HCT116 (cell line): ENCODE data around the gene CDKN2A. TPM values are rescaled to one million over a fixed set of nuclear protein-coding genes. Genes with fewer than 3 reads are reported as not detected.

Experiments
- ATAC-seq: fragments of 200-7000 bp; cut with Tn5 transposase; 2 replicates; pipeline ENCODE4 v1.9.1; 2020; ENCODE audit warnings: mild to moderate bottlenecking, moderate library complexity
- BruUV-seq: library from RNA; stranded (reverse); fragments of 400-500 nt; replicated peaks from 2 replicates; lab custom pipeline; 2021; lab: Mats Ljungman, UMichigan
- CTCF ChIA-PET: fragments of 300-600 bp; sonication (Branson Sonifier 250); formaldehyde crosslinking; loops from one replicate; lab custom pipeline; 2021; ENCODE audit warnings: antibody characterized with exemption; lab: Charles Lee
- POLR2A ChIA-PET: fragments of 300-600, 350-600 bp; sonication (Branson Sonifier 250); formaldehyde crosslinking; loops from one replicate; lab custom pipeline; 2021; ENCODE audit warnings: antibody characterized with exemption; lab: Charles Lee
- RAD21 ChIA-PET, 2 experiments: fragments of 300-600 bp; sonication (Branson Sonifier 250); formaldehyde crosslinking; loops; one replicate each; lab custom pipeline; 2023; ENCODE audit warnings: low total read pairs in 2 of 2; ENCODE audit not compliant: uncharacterized antibody in 2 of 2, unreplicated experiment in 2 of 2, low non-redundant PET in 1 of 2; lab: Charles Lee
- DNase-seq: peaks from one replicate; pipeline ENCODE4 v3.0.0-alpha.2; 2010; ENCODE audit warnings: low read depth, low spot score
- H2AFZ ChIP-seq: fragments of 200-600 bp; shearing (Covaris generic), sonication (generic); 2 replicates; pipeline ENCODE4 v1.6.1; 2017; ENCODE audit warnings: low read depth, mixed run types, mixed read lengths, antibody characterized with exemption, low read length; ENCODE audit not compliant: poor library complexity, severe bottlenecking
- H3K27ac ChIP-seq: 2 replicates; pipeline ENCODE4 v1.5.1; 2012; ENCODE audit warnings: low read depth, low read length
- H3K27me3 ChIP-seq: fragments of 200-600 bp; sonication (generic); 2 replicates; pipeline ENCODE4 v1.6.1; 2016; ENCODE audit warnings: mixed run types, low read length, mixed read lengths; ENCODE audit not compliant: insufficient read depth
- H3K36me3 ChIP-seq, 2 experiments: fragments of 200-500 bp in 1 of 2; fragments of 200-600 bp in 1 of 2; sonication (Bioruptor generic) in 1 of 2; sonication (generic) in 1 of 2; 2 replicates each; pipeline versions ENCODE4 v1.5.1 to v1.6.1; 2014 to 2016; ENCODE audit warnings: low read length in 2 of 2, inconsistent platforms in 1 of 2, mixed read lengths in 1 of 2, mixed run types in 1 of 2; ENCODE audit not compliant: insufficient read depth in 2 of 2, control insufficient read depth in 1 of 2
- H3K4me1 ChIP-seq, 2 experiments: fragments of 200-600 bp in 1 of 2; sonication (generic) in 1 of 2; 2 replicates each; pipeline versions ENCODE4 v1.5.1 to v1.6.1; 2012 to 2017; ENCODE audit warnings: low read length in 2 of 2, inconsistent platforms in 1 of 2, mild to moderate bottlenecking in 1 of 2, mixed read lengths in 1 of 2, mixed run types in 1 of 2, moderate library complexity in 1 of 2; ENCODE audit not compliant: insufficient read depth in 2 of 2, control insufficient read depth in 1 of 2
- H3K4me2 ChIP-seq: fragments of 200-600 bp; sonication (generic); 2 replicates; pipeline ENCODE4 v1.6.1; 2017; ENCODE audit warnings: mixed run types, low read length, mixed read lengths
- H3K4me3 ChIP-seq, 2 experiments: fragments of 200-600 bp in 1 of 2; sonication (generic) in 1 of 2; replicated peaks in 1 of 2; 2 replicates each; pipeline ENCODE4 v1.5.1; 2011 to 2016; ENCODE audit warnings: low read length in 2 of 2, control low read depth in 1 of 2, low read depth in 1 of 2, mild to moderate bottlenecking in 1 of 2, mixed read lengths in 1 of 2, mixed run types in 1 of 2
- H3K79me2 ChIP-seq: fragments of 200-600 bp; sonication (generic); 2 replicates; pipeline ENCODE4 v1.6.1; 2017; ENCODE audit warnings: mild to moderate bottlenecking, mixed run types, low read length, moderate library complexity, mixed read lengths; ENCODE audit not compliant: insufficient read depth
- H3K9ac ChIP-seq: fragments of 200-600 bp; sonication (generic); 2 replicates; pipeline ENCODE4 v1.6.1; 2016; ENCODE audit warnings: low read length, mixed read lengths
- H3K9me2 ChIP-seq: fragments of 200-600 bp; sonication (generic), shearing (Covaris generic); 2 replicates; pipeline ENCODE4 v1.6.1; 2017; ENCODE audit warnings: mixed run types, mild to moderate bottlenecking, moderate library complexity; ENCODE audit not compliant: insufficient read depth
- H3K9me3 ChIP-seq, 2 experiments: fragments of 200-500 bp in 1 of 2; fragments of 200-600 bp in 1 of 2; sonication (Bioruptor generic) in 1 of 2; sonication (generic) in 1 of 2; 2 replicates each; pipeline ENCODE4 v1.6.1; 2014 to 2017; ENCODE audit warnings: low read length in 2 of 2, mixed read lengths in 2 of 2, inconsistent platforms in 1 of 2, low read depth in 1 of 2, mild to moderate bottlenecking in 1 of 2, mixed run types in 1 of 2, moderate library complexity in 1 of 2; ENCODE audit not compliant: control insufficient read depth in 1 of 2, insufficient read depth in 1 of 2
- H4K20me1 ChIP-seq: fragments of 200-600 bp; sonication (generic), shearing (Covaris generic); 2 replicates; pipeline ENCODE4 v1.6.1; 2017; ENCODE audit warnings: mixed run types, mild to moderate bottlenecking, moderate library complexity; ENCODE audit not compliant: insufficient read depth
- ATF3 ChIP-seq: IDR thresholded peaks from 2 replicates; pipeline ENCODE4 v1.6.1; 2012
- EZH2phosphoT487 ChIP-seq: fragments of 200-600 bp; IDR thresholded peaks from 2 replicates; pipeline ENCODE4 v1.6.1; 2018; ENCODE audit warnings: antibody characterized with exemption, borderline replicate concordance
- JUND ChIP-seq: IDR thresholded peaks from 2 replicates; pipeline ENCODE4 v1.6.1; 2012
- POLR2AphosphoS5 ChIP-seq: IDR thresholded peaks from 2 replicates; pipeline ENCODE4 v1.6.1; 2011; ENCODE audit warnings: mild to moderate bottlenecking, low read depth, low read length, moderate library complexity
- SP1 ChIP-seq: IDR thresholded peaks from 2 replicates; pipeline ENCODE4 v1.6.1; 2012; ENCODE audit warnings: low read depth
- ZNF274 ChIP-seq: fragments of 200-500 bp; sonication (Bioruptor generic); IDR thresholded peaks from 2 replicates; pipeline ENCODE4 v1.6.1; 2014; ENCODE audit warnings: mild to moderate bottlenecking, low read depth, low read length, inconsistent platforms
- intact Hi-C: fragments of 100-400 bp; cut with micrococcal nuclease; formaldehyde crosslinking; loops from 2 replicates; pipeline ENCODE4 v1.10.0; 2022
- total RNA-seq: library from RNA; stranded (reverse); gene quantifications from one replicate; pipeline ENCODE4 v1.2.1, GENCODE V29; 2021; ENCODE audit not compliant: unreplicated experiment
- TF ChIP-seq, protein P1 (sequence below): IDR thresholded peaks from 2 replicates; pipeline ENCODE4 v1.6.1; 2012; ENCODE audit warnings: low read depth

The CDKN2A gene
- total RNA-seq, 1 experiment from 2014 or later: 89.7 TPM

DNA sequence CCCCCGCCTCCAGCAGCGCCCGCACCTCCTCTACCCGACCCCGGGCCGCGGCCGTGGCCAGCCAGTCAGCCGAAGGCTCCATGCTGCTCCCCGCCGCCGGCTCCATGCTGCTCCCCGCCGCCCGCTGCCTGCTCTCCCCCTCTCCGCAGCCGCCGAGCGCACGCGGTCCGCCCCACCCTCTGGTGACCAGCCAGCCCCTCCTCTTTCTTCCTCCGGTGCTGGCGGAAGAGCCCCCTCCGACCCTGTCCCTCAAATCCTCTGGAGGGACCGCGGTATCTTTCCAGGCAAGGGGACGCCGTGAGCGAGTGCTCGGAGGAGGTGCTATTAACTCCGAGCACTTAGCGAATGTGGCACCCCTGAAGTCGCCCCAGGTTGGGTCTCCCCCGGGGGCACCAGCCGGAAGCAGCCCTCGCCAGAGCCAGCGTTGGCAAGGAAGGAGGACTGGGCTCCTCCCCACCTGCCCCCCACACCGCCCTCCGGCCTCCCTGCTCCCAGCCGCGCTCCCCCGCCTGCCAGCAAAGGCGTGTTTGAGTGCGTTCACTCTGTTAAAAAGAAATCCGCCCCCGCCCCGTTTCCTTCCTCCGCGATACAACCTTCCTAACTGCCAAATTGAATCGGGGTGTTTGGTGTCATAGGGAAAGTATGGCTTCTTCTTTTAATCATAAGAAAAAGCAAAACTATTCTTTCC is 19.3 kb downstream of the CDKN2A start (continued):
- TF ChIP-seq ATF3: no peak
- peak; percentile 52 for TF ChIP-seq POLR2AphosphoS5
- TF ChIP-seq EZH2phosphoT487: no peak
- TF ChIP-seq, all 23 proteins: peak for 5

- intact Hi-C loops: no loop called here
- peak overlapping the region; percentile 86 for H3K4me2 ChIP-seq
- H3K36me3 ChIP-seq: peaks cover 0 to 14% of the 10 kb centered on the region in 2 experiments; a peak in 1 of 4 replicates
- H3K9ac ChIP-seq: peak overlapping the region; percentile 85
- H3K9me2 ChIP-seq: no peaks in the 10 kb centered on the region
- H3K27me3 ChIP-seq: no peaks in the 10 kb centered on the region
- ChIA-PET CTCF (no interaction called here), RAD21 (no interaction called here), POLR2A (no interaction called here)
- H3K27ac ChIP-seq: peak overlapping the region; percentile 74
- peak; percentile 37 for ATAC-seq
- no peak for DNase-seq
- TF ChIP-seq, protein P1, sequence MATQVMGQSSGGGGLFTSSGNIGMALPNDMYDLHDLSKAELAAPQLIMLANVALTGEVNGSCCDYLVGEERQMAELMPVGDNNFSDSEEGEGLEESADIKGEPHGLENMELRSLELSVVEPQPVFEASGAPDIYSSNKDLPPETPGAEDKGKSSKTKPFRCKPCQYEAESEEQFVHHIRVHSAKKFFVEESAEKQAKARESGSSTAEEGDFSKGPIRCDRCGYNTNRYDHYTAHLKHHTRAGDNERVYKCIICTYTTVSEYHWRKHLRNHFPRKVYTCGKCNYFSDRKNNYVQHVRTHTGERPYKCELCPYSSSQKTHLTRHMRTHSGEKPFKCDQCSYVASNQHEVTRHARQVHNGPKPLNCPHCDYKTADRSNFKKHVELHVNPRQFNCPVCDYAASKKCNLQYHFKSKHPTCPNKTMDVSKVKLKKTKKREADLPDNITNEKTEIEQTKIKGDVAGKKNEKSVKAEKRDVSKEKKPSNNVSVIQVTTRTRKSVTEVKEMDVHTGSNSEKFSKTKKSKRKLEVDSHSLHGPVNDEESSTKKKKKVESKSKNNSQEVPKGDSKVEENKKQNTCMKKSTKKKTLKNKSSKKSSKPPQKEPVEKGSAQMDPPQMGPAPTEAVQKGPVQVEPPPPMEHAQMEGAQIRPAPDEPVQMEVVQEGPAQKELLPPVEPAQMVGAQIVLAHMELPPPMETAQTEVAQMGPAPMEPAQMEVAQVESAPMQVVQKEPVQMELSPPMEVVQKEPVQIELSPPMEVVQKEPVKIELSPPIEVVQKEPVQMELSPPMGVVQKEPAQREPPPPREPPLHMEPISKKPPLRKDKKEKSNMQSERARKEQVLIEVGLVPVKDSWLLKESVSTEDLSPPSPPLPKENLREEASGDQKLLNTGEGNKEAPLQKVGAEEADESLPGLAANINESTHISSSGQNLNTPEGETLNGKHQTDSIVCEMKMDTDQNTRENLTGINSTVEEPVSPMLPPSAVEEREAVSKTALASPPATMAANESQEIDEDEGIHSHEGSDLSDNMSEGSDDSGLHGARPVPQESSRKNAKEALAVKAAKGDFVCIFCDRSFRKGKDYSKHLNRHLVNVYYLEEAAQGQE: no peak
- 0 out of 2 replicates have a peak, but pooled peaks have one; percentile 13 for TF ChIP-seq SP1
- TF ChIP-seq ZNF274: no peak
- TF ChIP-seq JUND: no peak
- H4K20me1 ChIP-seq: no peaks in the 10 kb centered on the region
- TSS peak; percentile 40 for BruUV-seq
- H3K79me2 ChIP-seq: peaks cover 51% of the 10 kb centered on the region
- H3K9me3 ChIP-seq: no peaks in the 10 kb centered on the region
- peaks cover 0 to 11% of the 10 kb centered on the region in 2 experiments; a peak in 2 of 4 replicates for H3K4me1 ChIP-seq
- peak overlapping the region; percentile 57 to 70 for H3K4me3 ChIP-seq
- no peak overlapping the region for H2AFZ ChIP-seq
These were observed 19.9 kb downstream of the CDKN2A start for GRCh38 chr9:21974343-21974721.
